SK-N-SH (cell line): Measurements from ENCODE around the gene RAD51B. TPM values are rescaled to one million over a fixed set of nuclear protein-coding genes. Genes with fewer than 3 reads are reported as not detected.

Experiments used
- CTCF ChIA-PET: fragments of 300-600, 350-600 bp; formaldehyde crosslinking; extraction: SDS; loops from one replicate; lab custom pipeline; 2021; lab: Yijun Ruan, JAX
- POLR2A ChIA-PET: fragments of 350-600 bp; sonication (Branson Sonifier 250); formaldehyde crosslinking; extraction: SDS; loops from one replicate; lab custom pipeline; 2020; ENCODE audit warnings: antibody characterized with exemption, inconsistent platforms; lab: Yijun Ruan, JAX
- DNase-seq: peaks from one replicate; pipeline ENCODE4 v3.0.0; 2012
- H2AFZ ChIP-seq: fragments of 200-600 bp; sonication (generic); 2 replicates; pipeline ENCODE4 v1.8.1; 2016; ENCODE audit warnings: antibody characterized with exemption, mild to moderate bottlenecking, low read depth
- H3F3A ChIP-seq: fragments of 200-600 bp; sonication (generic); replicated peaks from 2 replicates; pipeline ENCODE3; 2016; ENCODE audit warnings: antibody characterized with exemption, mild to moderate bottlenecking; ENCODE audit not compliant: insufficient read depth
- H3K27ac ChIP-seq, 2 experiments: fragments of 200-500 bp in 1 of 2; fragments of 200-600 bp in 1 of 2; sonication (Bioruptor generic) in 1 of 2; sonication (generic), shearing (Covaris generic) in 1 of 2; 2 replicates each; pipeline versions ENCODE4 v1.5.1 to v1.6.1; 2014 to 2016; ENCODE audit warnings: low read depth in 2 of 2, inconsistent platforms in 1 of 2, low read length in 1 of 2, mild to moderate bottlenecking in 1 of 2, mixed read lengths in 1 of 2
- H3K27me3 ChIP-seq: fragments of 200-600 bp; sonication (generic), shearing (Covaris generic); 2 replicates; pipeline ENCODE4 v1.6.1; 2016; ENCODE audit warnings: mixed run types; ENCODE audit not compliant: insufficient read depth
- H3K36me3 ChIP-seq, 2 experiments: fragments of 200-500 bp in 1 of 2; fragments of 200-600 bp in 1 of 2; sonication (Bioruptor generic) in 1 of 2; sonication (generic) in 1 of 2; replicated peaks in 1 of 2; 2 replicates each; pipeline versions ENCODE3 to v1.5.1; 2014 to 2016; ENCODE audit warnings: low read length in 1 of 2, mild to moderate bottlenecking in 1 of 2; ENCODE audit not compliant: insufficient read depth in 2 of 2, control insufficient read depth in 1 of 2
- H3K4me1 ChIP-seq, 2 experiments: fragments of 200-500 bp in 1 of 2; fragments of 200-600 bp in 1 of 2; sonication (Bioruptor generic) in 1 of 2; sonication (generic), shearing (Covaris generic) in 1 of 2; 2 replicates each; pipeline versions ENCODE4 v1.5.1 to v1.6.1; 2014 to 2016; ENCODE audit warnings: low read depth in 1 of 2, low read length in 1 of 2, mixed run types in 1 of 2; ENCODE audit not compliant: insufficient read depth in 2 of 2, control insufficient read depth in 1 of 2
- H3K4me2 ChIP-seq: fragments of 200-600 bp; sonication (generic), shearing (Covaris generic); 2 replicates; pipeline ENCODE4 v1.6.1; 2017; ENCODE audit warnings: mixed run types
- H3K4me3 ChIP-seq, 2 experiments: fragments of 200-500 bp in 1 of 2; fragments of 200-600 bp in 1 of 2; sonication (Bioruptor generic) in 1 of 2; sonication (generic), shearing (Covaris generic) in 1 of 2; 2 replicates each; pipeline versions ENCODE4 v1.5.1 to v1.8.1; 2014 to 2016; ENCODE audit warnings: low read depth in 2 of 2, inconsistent platforms in 1 of 2, low read length in 1 of 2, mild to moderate bottlenecking in 1 of 2, mixed read lengths in 1 of 2, moderate library complexity in 1 of 2
- H3K79me2 ChIP-seq: fragments of 200-600 bp; sonication (generic); 2 replicates; pipeline ENCODE4 v1.8.1; 2017; ENCODE audit warnings: mild to moderate bottlenecking; ENCODE audit not compliant: insufficient read depth
- H3K9ac ChIP-seq: fragments of 200-600 bp; sonication (generic); 2 replicates; pipeline ENCODE4 v1.6.1; 2017; ENCODE audit warnings: mixed run types
- H3K9me2 ChIP-seq: fragments of 200-600 bp; sonication (generic); 2 replicates; pipeline ENCODE4 v1.6.1; 2017; ENCODE audit warnings: mixed run types
- H3K9me3 ChIP-seq: fragments of 200-600 bp; sonication (generic); 2 replicates; pipeline ENCODE4 v1.6.1; 2017; ENCODE audit warnings: mixed run types, mild to moderate bottlenecking, moderate library complexity
- H4K20me1 ChIP-seq: fragments of 200-600 bp; sonication (generic); 2 replicates; pipeline ENCODE4 v1.6.1; 2017; ENCODE audit warnings: mild to moderate bottlenecking, mixed run types; ENCODE audit not compliant: insufficient read depth
- CHD2 ChIP-seq: fragments of 150-350 bp; IDR thresholded peaks from 2 replicates; pipeline ENCODE4 v1.6.1; 2018; ENCODE audit warnings: low read length; ENCODE audit not compliant: partially characterized antibody
- ELF1 ChIP-seq: IDR thresholded peaks from 2 replicates; pipeline ENCODE4 v1.4.0; 2012
- EZH2phosphoT487 ChIP-seq: fragments of 200-600 bp; sonication (generic); IDR thresholded peaks from 2 replicates; pipeline ENCODE4 v1.6.1; 2017; ENCODE audit warnings: low read depth, mixed run types, mild to moderate bottlenecking, antibody characterized with exemption, moderate library complexity, borderline replicate concordance
- FOXJ3 ChIP-seq: sonication (generic); formaldehyde crosslinking; IDR thresholded peaks from 2 replicates; pipeline ENCODE4 v1.5.1; 2020; ENCODE audit warnings: mild to moderate bottlenecking, missing genetic modification reagents
- FOXM1 ChIP-seq: IDR thresholded peaks from 2 replicates; pipeline ENCODE4 v1.4.0; 2012; ENCODE audit warnings: low read depth, mild to moderate bottlenecking
- GABPA ChIP-seq: IDR thresholded peaks from 2 replicates; pipeline ENCODE4 v1.4.0; 2012; ENCODE audit warnings: low read depth, mild to moderate bottlenecking
- MEF2A ChIP-seq: IDR thresholded peaks from 2 replicates; pipeline ENCODE4 v1.4.0; 2012; ENCODE audit warnings: low read depth, borderline replicate concordance
- MXI1 ChIP-seq: IDR thresholded peaks from 2 replicates; pipeline ENCODE4 v1.6.1; 2012; ENCODE audit warnings: mild to moderate bottlenecking, low read depth, low read length, improper control_type of control experiment
- NFIC ChIP-seq: IDR thresholded peaks from 2 replicates; pipeline ENCODE4 v1.4.0; 2012; ENCODE audit warnings: borderline replicate concordance
- NRF1 ChIP-seq: IDR thresholded peaks from 2 replicates; pipeline ENCODE4 v1.6.1; 2012; ENCODE audit warnings: low read depth, mild to moderate bottlenecking, low read length
- POLR2AphosphoS5 ChIP-seq: IDR thresholded peaks from 2 replicates; pipeline ENCODE4 v1.6.1; 2012; ENCODE audit warnings: low read depth, low read length
- RAD21 ChIP-seq: IDR thresholded peaks from 2 replicates; pipeline ENCODE4 v1.6.1; 2012; ENCODE audit warnings: mild to moderate bottlenecking, low read length
- RCOR1 ChIP-seq: fragments of 150-350 bp; IDR thresholded peaks from 2 replicates; pipeline ENCODE4 v1.6.1; 2017; ENCODE audit warnings: antibody characterized with exemption, low read length
- RFX5 ChIP-seq: IDR thresholded peaks from 2 replicates; pipeline ENCODE4 v1.6.1; 2012; ENCODE audit warnings: mild to moderate bottlenecking, improper control_type of control experiment, low read length
- RXRA ChIP-seq: IDR thresholded peaks from 2 replicates; pipeline ENCODE4 v1.4.0; 2012; ENCODE audit warnings: low read depth, mild to moderate bottlenecking, borderline replicate concordance
- SMC3 ChIP-seq: IDR thresholded peaks from 2 replicates; pipeline ENCODE4 v1.6.1; 2012; ENCODE audit warnings: low read depth, low read length, improper control_type of control experiment
- TAF1 ChIP-seq: IDR thresholded peaks from 2 replicates; pipeline ENCODE4 v1.6.1; 2012; ENCODE audit warnings: low read depth, mild to moderate bottlenecking, low read length, moderate library complexity, borderline replicate concordance
- TCF12 ChIP-seq: IDR thresholded peaks from 2 replicates; pipeline ENCODE4 v1.4.0; 2012
- YY1 ChIP-seq: IDR thresholded peaks from 2 replicates; pipeline ENCODE4 v1.4.0; 2012; ENCODE audit warnings: low read depth, mild to moderate bottlenecking
- WGBS: methylation state at CpG from one replicate; pipeline ENCODE4 v1.1.6; 2017; ENCODE audit warnings: low lambda C conversion rate; 5-methylcytosine and 5-hydroxymethylcytosine counted together
- polyA plus RNA-seq, 3 experiments: library from polyadenylated mRNA; depleted of rRNA; stranded (reverse); fragments of >200 nt; gene quantifications; 2 replicates each; pipeline ENCODE4 v1.2.3, GENCODE V29; 2012
- TF ChIP-seq, protein P1 (sequence below): IDR thresholded peaks from 2 replicates; pipeline ENCODE4; 2012
- TF ChIP-seq, protein P2 (sequence below): IDR thresholded peaks from 2 replicates; pipeline ENCODE4 v1.6.1; 2012; ENCODE audit warnings: mild to moderate bottlenecking, low read depth, low read length, moderate library complexity
- TF ChIP-seq, protein P3 (sequence below): fragments of 150-350 bp; IDR thresholded peaks from 2 replicates; pipeline ENCODE4 v1.6.1; 2016; ENCODE audit warnings: mild to moderate bottlenecking, low read depth, low read length

The RAD51B gene
- polyA plus RNA-seq, 1 of the 3 experiments (the other 2 are of a cell fraction) = 6.0 TPM

DNA sequence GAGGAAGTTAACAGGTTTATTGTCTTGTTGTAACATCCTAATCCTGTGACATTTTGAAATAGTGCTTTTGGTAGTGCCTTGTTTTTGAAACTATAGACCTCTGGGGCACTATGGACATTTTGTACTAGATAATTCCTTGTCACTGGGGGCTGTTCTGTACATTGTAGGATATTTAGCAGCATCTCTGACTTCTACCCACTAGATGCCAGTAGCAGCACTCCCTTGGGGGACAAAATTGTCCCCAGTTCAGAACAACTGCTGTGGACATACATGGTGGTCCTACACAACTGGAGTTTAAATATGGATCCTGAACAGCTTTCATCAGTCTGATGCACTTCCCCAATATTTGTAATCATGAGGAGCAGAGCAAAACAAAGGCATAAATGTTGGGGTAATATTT lies 264.7 kb downstream of the RAD51B start (continued):
- TF ChIP-seq RFX5 (no peak), MXI1 (no peak), POLR2AphosphoS5 (no peak)

DNA sequence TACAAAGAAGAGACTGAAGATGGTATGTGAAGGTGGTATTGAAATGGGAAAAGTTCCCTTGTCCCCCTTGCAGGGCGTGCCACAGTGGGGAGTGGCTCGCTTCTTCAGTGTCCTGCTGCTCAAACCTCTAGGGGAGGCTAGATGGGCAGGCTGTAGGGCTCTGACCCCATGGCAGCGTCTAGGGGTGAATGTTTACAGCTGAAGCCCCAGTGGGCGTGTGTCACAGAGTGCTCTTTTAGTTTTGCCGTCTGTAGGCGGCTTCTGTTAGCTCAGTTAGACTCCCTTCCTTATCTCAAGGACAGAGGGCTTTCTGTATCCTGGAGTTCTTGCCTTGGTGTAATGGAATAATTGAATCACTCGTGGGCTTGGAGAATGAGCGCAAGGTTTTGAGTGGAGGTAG lies 266.2 kb downstream of the RAD51B start:
- CTCF ChIA-PET = interaction anchor here (1.6 kb wide), 1 partner anchor 21 kb away, joined by 3 read pairs; no protein-coding TSS in a partner anchor
- H3K9me3 ChIP-seq = no peaks in the 10 kb centered on the region

DNA sequence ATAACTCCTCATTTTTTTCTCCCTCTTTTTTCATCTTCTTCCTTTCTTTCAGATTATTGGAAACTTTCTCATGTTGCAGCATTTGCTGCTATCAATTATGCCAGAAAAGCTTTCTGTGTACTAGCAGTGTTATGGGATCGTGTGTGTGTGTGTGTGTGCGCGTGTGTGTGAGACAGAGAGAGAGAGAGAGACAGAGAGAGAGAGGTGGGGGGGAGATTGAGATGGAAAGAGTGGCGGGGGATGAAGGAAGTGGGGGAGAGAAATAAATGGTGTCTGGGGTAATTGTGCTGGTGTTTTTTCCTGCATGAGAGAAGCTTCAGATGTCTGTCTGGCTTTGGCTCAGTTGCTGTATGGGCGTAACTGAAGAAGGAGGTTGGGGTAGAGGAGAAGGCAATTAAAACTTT lies 268.9 kb downstream of the RAD51B start:
- POLR2A ChIA-PET = no interaction called here
- Histone ChIP-seq H3K4me2 (no peak overlapping the region), H3K4me3 (no peak overlapping the region), H3K27ac (peak overlapping the region in 1 of 2 experiments; percentile 28; a peak in 1 of 4 replicates), H3K79me2 (no peaks in the 10 kb centered on the region), H2AFZ (no peak overlapping the region), H4K20me1 (no peaks in the 10 kb centered on the region), H3K36me3 (no peaks in the 10 kb centered on the region), H3K9ac (no peak overlapping the region), H3K4me1 (peaks cover 0 to 11% of the 10 kb centered on the region in 2 experiments; a peak in 2 of 4 replicates), H3K9me3 (no peaks in the 10 kb centered on the region), H3K9me2 (no peaks in the 10 kb centered on the region), H3F3A (no peaks in the 10 kb centered on the region), H3K27me3 (no peaks in the 10 kb centered on the region)
- DNase-seq = no peak
- 88% methylated on average over 5 of the region's 5 CpGs for WGBS
- CTCF ChIA-PET = no interaction called here
- TF ChIP-seq RAD21 (no peak), POLR2AphosphoS5 (no peak), GABPA (no peak), NRF1 (no peak), TCF12 (no peak), NFIC (no peak), FOXJ3 (CRISPR knock-in tag) (no peak), RCOR1 (no peak)
- TF ChIP-seq, protein P1, sequence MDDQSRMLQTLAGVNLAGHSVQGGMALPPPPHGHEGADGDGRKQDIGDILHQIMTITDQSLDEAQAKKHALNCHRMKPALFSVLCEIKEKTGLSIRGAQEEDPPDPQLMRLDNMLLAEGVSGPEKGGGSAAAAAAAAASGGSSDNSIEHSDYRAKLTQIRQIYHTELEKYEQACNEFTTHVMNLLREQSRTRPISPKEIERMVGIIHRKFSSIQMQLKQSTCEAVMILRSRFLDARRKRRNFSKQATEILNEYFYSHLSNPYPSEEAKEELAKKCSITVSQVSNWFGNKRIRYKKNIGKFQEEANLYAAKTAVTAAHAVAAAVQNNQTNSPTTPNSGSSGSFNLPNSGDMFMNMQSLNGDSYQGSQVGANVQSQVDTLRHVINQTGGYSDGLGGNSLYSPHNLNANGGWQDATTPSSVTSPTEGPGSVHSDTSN = no peak
- TF ChIP-seq, protein P2, sequence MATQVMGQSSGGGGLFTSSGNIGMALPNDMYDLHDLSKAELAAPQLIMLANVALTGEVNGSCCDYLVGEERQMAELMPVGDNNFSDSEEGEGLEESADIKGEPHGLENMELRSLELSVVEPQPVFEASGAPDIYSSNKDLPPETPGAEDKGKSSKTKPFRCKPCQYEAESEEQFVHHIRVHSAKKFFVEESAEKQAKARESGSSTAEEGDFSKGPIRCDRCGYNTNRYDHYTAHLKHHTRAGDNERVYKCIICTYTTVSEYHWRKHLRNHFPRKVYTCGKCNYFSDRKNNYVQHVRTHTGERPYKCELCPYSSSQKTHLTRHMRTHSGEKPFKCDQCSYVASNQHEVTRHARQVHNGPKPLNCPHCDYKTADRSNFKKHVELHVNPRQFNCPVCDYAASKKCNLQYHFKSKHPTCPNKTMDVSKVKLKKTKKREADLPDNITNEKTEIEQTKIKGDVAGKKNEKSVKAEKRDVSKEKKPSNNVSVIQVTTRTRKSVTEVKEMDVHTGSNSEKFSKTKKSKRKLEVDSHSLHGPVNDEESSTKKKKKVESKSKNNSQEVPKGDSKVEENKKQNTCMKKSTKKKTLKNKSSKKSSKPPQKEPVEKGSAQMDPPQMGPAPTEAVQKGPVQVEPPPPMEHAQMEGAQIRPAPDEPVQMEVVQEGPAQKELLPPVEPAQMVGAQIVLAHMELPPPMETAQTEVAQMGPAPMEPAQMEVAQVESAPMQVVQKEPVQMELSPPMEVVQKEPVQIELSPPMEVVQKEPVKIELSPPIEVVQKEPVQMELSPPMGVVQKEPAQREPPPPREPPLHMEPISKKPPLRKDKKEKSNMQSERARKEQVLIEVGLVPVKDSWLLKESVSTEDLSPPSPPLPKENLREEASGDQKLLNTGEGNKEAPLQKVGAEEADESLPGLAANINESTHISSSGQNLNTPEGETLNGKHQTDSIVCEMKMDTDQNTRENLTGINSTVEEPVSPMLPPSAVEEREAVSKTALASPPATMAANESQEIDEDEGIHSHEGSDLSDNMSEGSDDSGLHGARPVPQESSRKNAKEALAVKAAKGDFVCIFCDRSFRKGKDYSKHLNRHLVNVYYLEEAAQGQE = no peak
- TF ChIP-seq, protein P3, sequence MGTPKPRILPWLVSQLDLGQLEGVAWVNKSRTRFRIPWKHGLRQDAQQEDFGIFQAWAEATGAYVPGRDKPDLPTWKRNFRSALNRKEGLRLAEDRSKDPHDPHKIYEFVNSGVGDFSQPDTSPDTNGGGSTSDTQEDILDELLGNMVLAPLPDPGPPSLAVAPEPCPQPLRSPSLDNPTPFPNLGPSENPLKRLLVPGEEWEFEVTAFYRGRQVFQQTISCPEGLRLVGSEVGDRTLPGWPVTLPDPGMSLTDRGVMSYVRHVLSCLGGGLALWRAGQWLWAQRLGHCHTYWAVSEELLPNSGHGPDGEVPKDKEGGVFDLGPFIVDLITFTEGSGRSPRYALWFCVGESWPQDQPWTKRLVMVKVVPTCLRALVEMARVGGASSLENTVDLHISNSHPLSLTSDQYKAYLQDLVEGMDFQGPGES = no peak

More for the DNA sequence above, 266.2 kb downstream of the RAD51B start:
- Histone ChIP-seq H2AFZ (no peak overlapping the region), H3K4me1 (peaks cover 0 to 11% of the 10 kb centered on the region in 2 experiments; a peak in 2 of 4 replicates), H3K9ac (no peak overlapping the region), H4K20me1 (no peaks in the 10 kb centered on the region), H3K27ac (no peak overlapping the region), H3K4me2 (no peak overlapping the region), H3K36me3 (no peaks in the 10 kb centered on the region), H3K27me3 (no peaks in the 10 kb centered on the region), H3K79me2 (no peaks in the 10 kb centered on the region), H3F3A (no peaks in the 10 kb centered on the region), H3K4me3 (no peak overlapping the region), H3K9me2 (no peaks in the 10 kb centered on the region)
- POLR2A ChIA-PET = no interaction called here
- DNase-seq = no peak
- 87% methylated on average over 5 of the region's 8 CpGs for WGBS
- no peak for TF ChIP-seq FOXM1
- no peak for TF ChIP-seq EZH2phosphoT487
- no peak for TF ChIP-seq MEF2A
- no peak for TF ChIP-seq ELF1
- TF ChIP-seq, protein P1 = no peak
- no peak for TF ChIP-seq YY1
- TF ChIP-seq FOXJ3 (CRISPR knock-in tag) = no peak
- no peak for TF ChIP-seq SMC3
- TF ChIP-seq TAF1 = no peak
- TF ChIP-seq RXRA = no peak
- no peak for TF ChIP-seq CHD2
